Measurements from ENCODE around the gene CLPTM1L. TPM values are rescaled to one million over a fixed set of nuclear protein-coding genes. Genes with fewer than 3 reads are reported as not detected.
A peak's percentile ranks its signal among the peaks of the same experiment; 100 is the strongest.

CLPTM1L gene
- polyA plus RNA-seq, 1 experiment, result 85.5 TPM

DNA sequence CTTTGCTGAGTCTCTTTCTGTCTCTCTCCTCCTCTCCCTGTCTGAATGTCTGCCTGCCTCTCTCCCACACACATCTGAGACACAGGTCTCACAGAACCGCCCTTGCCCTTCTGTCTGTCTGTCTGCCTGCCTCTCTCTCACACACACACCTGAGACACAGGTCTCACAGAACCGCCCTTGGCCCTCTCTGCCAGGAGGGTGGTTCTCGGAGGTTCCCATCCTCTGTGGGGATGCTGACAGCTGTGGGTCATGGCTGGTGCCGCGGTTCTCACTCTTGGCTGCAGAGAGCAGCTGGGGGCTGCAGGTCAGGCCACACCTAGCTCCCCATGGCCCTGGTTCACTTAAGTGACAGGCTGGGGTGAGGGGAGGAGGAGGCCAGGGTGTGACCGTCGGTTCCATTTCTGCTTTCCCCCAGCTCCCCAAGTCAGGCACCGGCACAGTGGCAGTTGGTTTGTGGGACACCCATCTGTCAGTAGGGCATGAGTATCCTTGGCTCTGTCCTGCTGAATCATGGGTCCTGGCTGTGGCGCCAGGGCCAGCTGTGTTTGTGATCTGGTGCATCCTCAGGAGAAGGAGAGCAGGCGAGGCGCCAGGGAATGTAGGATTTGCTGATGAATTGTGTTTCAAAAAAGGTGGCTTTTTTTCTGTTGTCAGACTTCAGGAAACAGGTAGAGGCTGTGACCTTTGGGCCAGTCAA is 42.3 kb upstream of the CLPTM1L start:
- CTCF ChIA-PET, result interaction anchor here (1.4 kb wide), 1 partner anchor 258 kb away, joined by 4 read pairs; no protein-coding TSS in a partner anchor
- H3K27me3 ChIP-seq (ENCODE audit: control insufficient read depth, insufficient read depth, low read length), result peaks cover 34% of the 10 kb centered on the region
- TF ChIP-seq, protein P1, sequence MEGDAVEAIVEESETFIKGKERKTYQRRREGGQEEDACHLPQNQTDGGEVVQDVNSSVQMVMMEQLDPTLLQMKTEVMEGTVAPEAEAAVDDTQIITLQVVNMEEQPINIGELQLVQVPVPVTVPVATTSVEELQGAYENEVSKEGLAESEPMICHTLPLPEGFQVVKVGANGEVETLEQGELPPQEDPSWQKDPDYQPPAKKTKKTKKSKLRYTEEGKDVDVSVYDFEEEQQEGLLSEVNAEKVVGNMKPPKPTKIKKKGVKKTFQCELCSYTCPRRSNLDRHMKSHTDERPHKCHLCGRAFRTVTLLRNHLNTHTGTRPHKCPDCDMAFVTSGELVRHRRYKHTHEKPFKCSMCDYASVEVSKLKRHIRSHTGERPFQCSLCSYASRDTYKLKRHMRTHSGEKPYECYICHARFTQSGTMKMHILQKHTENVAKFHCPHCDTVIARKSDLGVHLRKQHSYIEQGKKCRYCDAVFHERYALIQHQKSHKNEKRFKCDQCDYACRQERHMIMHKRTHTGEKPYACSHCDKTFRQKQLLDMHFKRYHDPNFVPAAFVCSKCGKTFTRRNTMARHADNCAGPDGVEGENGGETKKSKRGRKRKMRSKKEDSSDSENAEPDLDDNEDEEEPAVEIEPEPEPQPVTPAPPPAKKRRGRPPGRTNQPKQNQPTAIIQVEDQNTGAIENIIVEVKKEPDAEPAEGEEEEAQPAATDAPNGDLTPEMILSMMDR (IDR thresholded peaks at IDR 0.05; ENCODE audit: low read depth, low read length), result no peak
- H3K9me3 ChIP-seq (ENCODE audit: control insufficient read depth, insufficient read depth, low read length), result peaks cover 3% of the 10 kb centered on the region; the same call in 1 of the 2 replicates
- H3K4me3 ChIP-seq (ENCODE audit: low read depth, low read length), result no peak overlapping the region
- no peak for DNase-seq (ENCODE audit: low read depth, low spot score)
- no peak overlapping the region for H3K27ac ChIP-seq (ENCODE audit: low read depth, low read length)
- POLR2A ChIA-PET, result no interaction called here

DNA sequence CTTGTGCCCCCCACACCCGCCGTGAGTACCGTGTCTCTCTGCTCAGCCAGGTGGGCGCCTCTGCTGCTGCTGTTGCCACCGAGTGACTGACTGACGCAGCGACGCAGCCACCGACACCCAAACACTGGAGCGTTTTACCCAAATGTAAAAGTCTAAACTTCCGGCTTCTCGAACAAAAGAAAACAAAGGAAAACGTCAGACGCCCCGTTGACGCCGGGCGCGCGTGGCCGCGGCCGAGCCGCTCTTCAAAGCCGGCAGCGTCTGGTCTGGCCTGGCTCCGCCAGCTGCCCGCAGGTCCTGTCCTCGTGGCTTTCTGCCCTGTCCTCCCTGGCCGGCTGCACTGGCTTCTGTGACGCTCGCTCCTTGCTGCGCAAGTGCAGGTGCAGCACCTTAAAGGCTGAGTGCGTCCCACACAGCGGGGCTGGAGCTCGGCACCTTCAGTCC is 41.4 kb upstream of the CLPTM1L start:
- CTCF ChIA-PET, result no interaction called here
- Histone ChIP-seq H3K27ac (ENCODE audit: low read depth, low read length) (no peak overlapping the region), H3K9me3 (ENCODE audit: control insufficient read depth, insufficient read depth, low read length) (peaks cover 3% of the 10 kb centered on the region; the same call in 1 of the 2 replicates), H3K27me3 (ENCODE audit: control insufficient read depth, insufficient read depth, low read length) (peaks cover 34% of the 10 kb centered on the region), H3K4me3 (ENCODE audit: low read depth, low read length) (peak overlapping the region; percentile 61)
- POLR2A ChIA-PET, result no interaction called here
- TF ChIP-seq, protein P1 (IDR thresholded peaks at IDR 0.05; ENCODE audit: low read depth, low read length), result no peak
- DNase-seq (ENCODE audit: low read depth, low spot score), result no peak

DNA sequence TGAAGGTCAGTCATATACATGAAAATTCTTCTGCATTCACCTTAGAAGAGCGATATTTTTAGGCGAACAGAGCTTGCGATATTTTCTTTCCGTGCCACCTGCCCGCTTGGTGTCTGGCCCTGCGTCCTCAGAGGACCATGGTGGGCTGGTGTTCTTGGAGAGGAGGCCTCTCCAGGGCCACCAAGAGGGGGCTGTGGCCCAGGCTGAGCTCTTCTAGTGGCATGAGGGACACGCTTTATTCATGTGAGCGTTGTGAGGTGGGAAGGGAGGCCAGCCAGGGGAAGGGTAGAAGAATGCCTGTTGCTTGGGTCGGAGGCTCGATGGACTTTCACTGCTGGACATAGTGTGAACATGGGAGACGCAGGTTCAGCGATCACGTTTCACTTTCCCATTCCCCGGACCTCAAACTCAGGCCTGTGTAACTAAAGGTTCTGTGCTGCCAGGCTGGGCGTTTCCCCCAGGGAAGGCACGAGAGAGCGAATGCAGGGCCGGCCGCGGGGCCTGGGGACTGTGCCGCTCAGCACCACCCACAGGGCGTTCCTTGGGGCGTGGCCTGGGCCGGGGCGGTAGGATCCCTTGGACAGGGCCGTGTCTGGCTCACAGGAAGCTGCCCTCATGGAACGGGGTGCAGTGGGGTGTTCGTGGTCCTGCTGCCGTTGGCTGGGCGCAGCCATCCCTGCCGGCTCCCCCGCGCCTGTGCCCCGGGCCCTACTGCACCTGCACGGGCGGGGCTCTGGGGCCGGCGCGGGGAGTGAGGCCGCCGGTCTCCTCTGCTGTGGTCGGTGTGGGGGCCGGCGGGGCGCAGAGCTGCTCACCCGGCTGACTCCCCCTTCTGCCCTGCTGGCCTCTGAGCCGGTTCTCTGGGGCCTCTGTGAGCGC is 40.7 kb upstream of the CLPTM1L start:
- no peak for DNase-seq (ENCODE audit: low read depth, low spot score)
- POLR2A ChIA-PET, result no interaction called here
- Histone ChIP-seq H3K27ac (ENCODE audit: low read depth, low read length) (no peak overlapping the region), H3K9me3 (ENCODE audit: control insufficient read depth, insufficient read depth, low read length) (peaks cover 3% of the 10 kb centered on the region; the same call in 1 of the 2 replicates), H3K27me3 (ENCODE audit: control insufficient read depth, insufficient read depth, low read length) (peaks cover 34% of the 10 kb centered on the region), H3K4me3 (ENCODE audit: low read depth, low read length) (peak overlapping the region; percentile 61)
- CTCF ChIA-PET, result interaction anchor here (0.6 to 1.5 kb wide), 2 partner anchors 259 to 1112 kb away, joined by 3 to 6 read pairs; no protein-coding TSS in a partner anchor
- TF ChIP-seq, protein P1 (IDR thresholded peaks at IDR 0.05; ENCODE audit: low read depth, low read length), result no peak

DNA sequence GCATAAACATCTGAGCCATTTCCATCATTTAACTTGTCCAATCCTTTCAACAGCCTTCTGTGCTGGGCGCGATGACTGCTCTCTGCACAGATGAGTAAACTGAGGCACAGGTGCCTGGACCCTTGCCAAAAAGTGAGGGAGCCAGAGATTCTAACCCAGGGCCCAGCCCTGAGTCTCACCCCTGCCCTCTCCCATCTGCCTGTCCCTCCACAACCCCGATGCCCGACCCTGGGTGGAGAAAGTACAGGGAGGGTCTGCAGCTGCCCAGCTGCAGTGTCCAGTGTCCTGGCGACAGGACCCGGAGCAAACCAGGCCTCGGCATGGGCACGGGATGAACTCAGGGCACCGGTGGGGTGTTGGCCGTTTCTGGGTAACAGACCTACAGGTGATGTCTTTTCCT is 39.6 kb upstream of the CLPTM1L start:
- H3K9me3 ChIP-seq (ENCODE audit: control insufficient read depth, insufficient read depth, low read length), result peaks cover 3% of the 10 kb centered on the region; the same call in 1 of the 2 replicates
- ChIA-PET POLR2A (no interaction called here), CTCF (interaction anchor here (1.5 kb wide), 1 partner anchor 260 kb away, joined by 6 read pairs; no protein-coding TSS in a partner anchor)
- DNase-seq (ENCODE audit: low read depth, low spot score), result no peak
- H3K27ac ChIP-seq (ENCODE audit: low read depth, low read length), result no peak overlapping the region
- peaks cover 34% of the 10 kb centered on the region for H3K27me3 ChIP-seq (ENCODE audit: control insufficient read depth, insufficient read depth, low read length)
- no peak overlapping the region for H3K4me3 ChIP-seq (ENCODE audit: low read depth, low read length)
- TF ChIP-seq, protein P1 (IDR thresholded peaks at IDR 0.05; ENCODE audit: low read depth, low read length), result no peak

Measured in AG04450 (cell line).